Osteoblast (primary cell): ENCODE results near the gene B3GALT5. TPM values are rescaled to one million over a fixed set of nuclear protein-coding genes. Genes with fewer than 3 reads are reported as not detected.
A peak's percentile ranks its signal among the peaks of the same experiment; 100 is the strongest.

Experiments
- DNase-seq: peaks from one replicate; pipeline ENCODE4 v3.0.0; 2011; ENCODE audit warnings: low spot score, mixed read lengths; ENCODE audit not compliant: insufficient read length; ENCODE audit errors: missing footprints
- H2AFZ ChIP-seq: 2 replicates; pipeline ENCODE4 v1.6.0; 2011; ENCODE audit warnings: mild to moderate bottlenecking, low read length
- H3K27ac ChIP-seq: 2 replicates; pipeline ENCODE4 v1.5.1; 2011; ENCODE audit warnings: mild to moderate bottlenecking, low read depth, low read length, moderate library complexity
- H3K27me3 ChIP-seq: 2 replicates; pipeline ENCODE4 v1.6.0; 2012; ENCODE audit warnings: mild to moderate bottlenecking, control low read depth, inconsistent platforms, low read length, moderate library complexity; ENCODE audit not compliant: insufficient read depth
- H3K36me3 ChIP-seq: 2 replicates; pipeline ENCODE4 v1.5.1; 2011; ENCODE audit warnings: mild to moderate bottlenecking, low read length, control low read depth, moderate library complexity; ENCODE audit not compliant: insufficient read depth
- H3K4me1 ChIP-seq: 2 replicates; pipeline ENCODE4 v1.5.1; 2011; ENCODE audit warnings: mild to moderate bottlenecking, low read length, control low read depth, moderate library complexity; ENCODE audit not compliant: insufficient read depth
- H3K4me2 ChIP-seq: 2 replicates; pipeline ENCODE4 v1.6.0; 2011; ENCODE audit warnings: mild to moderate bottlenecking, low read length; ENCODE audit not compliant: insufficient read depth
- H3K4me3 ChIP-seq: fragments of 200-600 bp; sonication (generic); 3 replicates; pipeline ENCODE4 v1.5.1; 2012; ENCODE audit warnings: mild to moderate bottlenecking, low read length, inconsistent platforms; ENCODE audit not compliant: insufficient read depth
- H3K79me2 ChIP-seq: 2 replicates; pipeline ENCODE4 v1.6.0; 2012; ENCODE audit warnings: mild to moderate bottlenecking, low read length, control low read depth, inconsistent platforms; ENCODE audit not compliant: insufficient read depth
- H3K9me3 ChIP-seq: 2 replicates; pipeline ENCODE4 v1.5.1; 2011; ENCODE audit warnings: low read depth, low read length, control low read depth
- H4K20me1 ChIP-seq: 2 replicates; pipeline ENCODE4 v1.6.0; 2012; ENCODE audit warnings: mild to moderate bottlenecking, low read length, control low read depth; ENCODE audit not compliant: insufficient read depth
- CTCF ChIP-seq: IDR thresholded peaks from 2 replicates; pipeline ENCODE4 v1.5.1; 2011; ENCODE audit warnings: mild to moderate bottlenecking, low read depth, low read length, moderate library complexity; ENCODE audit errors: extremely low read depth
- total RNA-seq: library from RNA; depleted of rRNA; stranded (reverse); fragments of >200 nt; gene quantifications from 2 replicates; pipeline ENCODE4 v1.2.3, GENCODE V29; 2012

Gene B3GALT5
- total RNA-seq, 1 donor, result under 0.01 TPM

DNA sequence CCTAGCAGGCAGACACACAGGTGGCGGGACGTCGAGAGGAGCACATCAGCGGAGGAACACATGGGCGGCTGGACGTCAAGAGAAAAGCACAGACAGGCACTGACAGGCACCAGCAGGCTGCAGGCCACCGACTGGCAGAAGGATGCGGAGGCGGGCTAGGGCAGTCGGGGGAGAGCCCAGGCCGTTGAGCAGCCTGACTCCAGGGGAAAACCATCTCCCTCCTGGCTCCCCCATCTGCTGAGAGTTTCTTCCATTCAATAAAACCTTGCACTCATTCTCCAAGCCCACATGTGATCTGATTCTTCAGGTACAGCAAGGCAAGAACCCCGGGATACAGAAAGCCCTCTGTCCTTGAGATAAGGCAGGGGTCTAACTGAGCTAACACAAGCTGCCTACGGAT lies 25.5 kb downstream of the B3GALT5 start:
- Histone ChIP-seq H3K4me2 (peak overlapping the region; percentile 35), H2AFZ (peak overlapping the region; percentile 63), H3K27ac (no peak overlapping the region), H3K9me3 (no peaks in the 10 kb centered on the region), H3K4me1 (peaks cover 13% of the 10 kb centered on the region), H3K4me3 (no peak overlapping the region), H3K36me3 (no peaks in the 10 kb centered on the region), H3K79me2 (no peaks in the 10 kb centered on the region), H4K20me1 (no peaks in the 10 kb centered on the region), H3K27me3 (peaks cover 10% of the 10 kb centered on the region)
- TF ChIP-seq CTCF, result no peak
- DNase-seq, result no peak

GRCh38 chr21:39640754-39641153 lies 28.0 kb downstream of the B3GALT5 start:
- H4K20me1 ChIP-seq, result no peaks in the 10 kb centered on the region
- no peak overlapping the region for H3K4me2 ChIP-seq
- no peak overlapping the region for H3K27ac ChIP-seq
- no peak overlapping the region for H2AFZ ChIP-seq
- DNase-seq, result no peak
- no peaks in the 10 kb centered on the region for H3K4me1 ChIP-seq
- H3K4me3 ChIP-seq, result no peak overlapping the region
- H3K36me3 ChIP-seq, result no peaks in the 10 kb centered on the region
- TF ChIP-seq CTCF, result no peak
- H3K27me3 ChIP-seq, result peaks cover 26% of the 10 kb centered on the region
- H3K79me2 ChIP-seq, result no peaks in the 10 kb centered on the region
- no peaks in the 10 kb centered on the region for H3K9me3 ChIP-seq

GRCh38 chr21:39641827-39642450 lies 29.2 kb downstream of the B3GALT5 start:
- no peak overlapping the region for H3K4me2 ChIP-seq
- no peak for TF ChIP-seq CTCF

DNA sequence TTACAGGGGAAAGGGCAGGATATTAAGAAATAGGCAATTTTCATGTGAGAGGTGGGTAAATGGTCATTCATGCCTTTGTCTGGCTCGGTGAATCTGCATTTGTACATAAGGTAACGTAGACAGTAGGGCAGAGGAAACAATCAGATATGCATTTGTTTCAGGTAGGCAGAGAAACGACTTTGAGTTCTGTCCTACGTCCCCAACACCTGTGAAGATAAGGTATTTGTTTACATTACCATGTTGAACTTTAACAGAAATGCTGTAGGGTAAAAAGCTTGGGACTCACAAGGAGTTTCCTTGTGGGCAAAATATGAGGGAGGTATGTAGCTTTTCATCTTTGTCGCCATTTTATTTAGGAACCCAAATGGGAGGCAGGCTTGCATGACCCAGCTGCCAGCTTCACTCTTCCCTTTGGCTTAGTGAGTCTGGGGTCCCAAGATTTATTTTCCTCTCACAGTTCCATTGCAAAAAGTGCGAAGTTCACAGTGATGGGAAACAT lies 31.4 kb downstream of the B3GALT5 start:
- H3K4me2 ChIP-seq, result no peak overlapping the region
- H3K9me3 ChIP-seq, result no peaks in the 10 kb centered on the region
- DNase-seq, result peak; percentile 32
- no peak overlapping the region for H3K27ac ChIP-seq
- peaks cover 6% of the 10 kb centered on the region for H3K4me1 ChIP-seq
- TF ChIP-seq CTCF, result no peak
- no peaks in the 10 kb centered on the region for H4K20me1 ChIP-seq
- H3K36me3 ChIP-seq, result no peaks in the 10 kb centered on the region
- H3K79me2 ChIP-seq, result no peaks in the 10 kb centered on the region
- H3K27me3 ChIP-seq, result peaks cover 26% of the 10 kb centered on the region
- H3K4me3 ChIP-seq, result no peak overlapping the region
- H2AFZ ChIP-seq, result no peak overlapping the region

More at GRCh38 chr21:39641827-39642450, 29.2 kb downstream of the B3GALT5 start:
- DNase-seq, result no peak
- no peaks in the 10 kb centered on the region for H3K36me3 ChIP-seq
- H3K4me1 ChIP-seq, result no peaks in the 10 kb centered on the region
- H3K27ac ChIP-seq, result no peak overlapping the region
- peaks cover 26% of the 10 kb centered on the region for H3K27me3 ChIP-seq
- H3K79me2 ChIP-seq, result no peaks in the 10 kb centered on the region
- H3K9me3 ChIP-seq, result no peaks in the 10 kb centered on the region
- no peak overlapping the region for H3K4me3 ChIP-seq
- no peaks in the 10 kb centered on the region for H4K20me1 ChIP-seq
- no peak overlapping the region for H2AFZ ChIP-seq
